DOHH2 (cell line): ENCODE results near the gene HOXD8.

Experiments used
- H3F3A ChIP-seq: fragments of 200-600 bp; sonication (generic), shearing (Covaris generic); 2 replicates; pipeline ENCODE4 v1.6.0; 2016; ENCODE audit warnings: antibody characterized with exemption, mild to moderate bottlenecking; ENCODE audit not compliant: control insufficient read depth, insufficient read depth
- H3K27ac ChIP-seq: fragments of 200-600 bp; sonication (generic); 2 replicates; pipeline ENCODE4 v1.5.1; 2014; ENCODE audit warnings: low read depth, mild to moderate bottlenecking, low read length, moderate library complexity
- H3K27me3 ChIP-seq: fragments of 200-600 bp; sonication (generic); 2 replicates; pipeline ENCODE4 v1.6.1; 2014; ENCODE audit warnings: mild to moderate bottlenecking, low read length, mixed read lengths; ENCODE audit not compliant: control insufficient read depth
- H3K36me3 ChIP-seq: fragments of 200-600 bp; sonication (generic); 2 replicates; pipeline ENCODE4 v1.6.1; 2014; ENCODE audit warnings: mild to moderate bottlenecking, low read length, moderate library complexity, mixed read lengths; ENCODE audit not compliant: control insufficient read depth
- H3K4me1 ChIP-seq: fragments of 200-600 bp; sonication (generic); 2 replicates; pipeline ENCODE4 v1.6.1; 2014; ENCODE audit warnings: mild to moderate bottlenecking, low read length, mixed read lengths; ENCODE audit not compliant: control insufficient read depth
- H3K4me2 ChIP-seq: fragments of 200-600 bp; sonication (generic); 2 replicates; pipeline ENCODE4 v1.6.0; 2014; ENCODE audit warnings: mild to moderate bottlenecking, low read length, moderate library complexity
- H3K4me3 ChIP-seq: fragments of 200-600 bp; sonication (generic); 2 replicates; pipeline ENCODE4 v1.5.1; 2014; ENCODE audit warnings: mild to moderate bottlenecking, low read length, mixed read lengths
- H3K79me2 ChIP-seq: fragments of 200-600 bp; sonication (generic); 2 replicates; pipeline ENCODE4 v1.6.1; 2014; ENCODE audit warnings: mild to moderate bottlenecking, low read length, mixed read lengths; ENCODE audit not compliant: control insufficient read depth
- H3K9me2 ChIP-seq: fragments of 200-600 bp; sonication (generic); replicated peaks from 2 replicates; pipeline ENCODE4 v1.6.1; 2014; ENCODE audit warnings: mild to moderate bottlenecking, low read length, mixed read lengths; ENCODE audit not compliant: control insufficient read depth
- H3K9me3 ChIP-seq: fragments of 200-600 bp; sonication (generic); 2 replicates; pipeline ENCODE4 v1.6.1; 2014; ENCODE audit warnings: antibody characterized with exemption, low read length, mixed read lengths; ENCODE audit not compliant: control insufficient read depth, insufficient read depth
- H4K20me1 ChIP-seq: fragments of 200-600 bp; sonication (generic); 2 replicates; pipeline ENCODE4 v1.6.0; 2014; ENCODE audit warnings: low read depth, mild to moderate bottlenecking, antibody characterized with exemption, low read length, moderate library complexity; ENCODE audit not compliant: control insufficient read depth, insufficient read depth
- EZH2phosphoT487 ChIP-seq: fragments of 200-600 bp; sonication (generic); IDR thresholded peaks from 2 replicates; pipeline ENCODE4 v1.6.1; 2017; ENCODE audit warnings: borderline replicate concordance, mild to moderate bottlenecking, antibody characterized with exemption, low read length, moderate library complexity, mixed read lengths
- TF ChIP-seq, protein P1 (sequence below): fragments of 200-600 bp; sonication (generic); IDR thresholded peaks from one replicate; pipeline ENCODE4 v1.5.1; 2014; ENCODE audit warnings: antibody characterized with exemption, mild to moderate bottlenecking, low read depth, low read length; ENCODE audit not compliant: poor library complexity, severe bottlenecking

The HOXD8 gene

DNA sequence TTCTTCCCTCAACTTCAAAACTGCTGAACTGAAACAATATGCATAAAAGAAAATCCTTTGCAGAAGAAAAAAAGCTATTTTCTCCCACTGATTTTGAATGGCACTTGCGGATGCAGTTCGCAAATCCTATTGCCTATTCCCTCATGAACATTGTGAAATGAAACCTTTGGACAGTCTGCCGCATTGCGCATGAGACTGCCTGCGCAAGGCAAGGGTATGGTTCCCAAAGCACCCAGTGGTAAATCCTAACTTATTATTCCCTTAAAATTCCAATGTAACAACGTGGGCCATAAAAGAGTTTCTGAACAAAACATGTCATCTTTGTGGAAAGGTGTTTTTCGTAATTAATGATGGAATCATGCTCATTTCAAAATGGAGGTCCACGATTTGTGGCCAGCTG lies 8.4 kb downstream of the HOXD8 start:
- Histone ChIP-seq H3K79me2 (no peaks in the 10 kb centered on the region), H3K9me2 (no peaks in the 10 kb centered on the region), H3K4me2 (no peak overlapping the region), H3K27me3 (peaks cover 8% of the 10 kb centered on the region; the same call in 1 of the 2 replicates), H3F3A (no peaks in the 10 kb centered on the region), H3K4me3 (no peak overlapping the region), H4K20me1 (no peaks in the 10 kb centered on the region), H3K9me3 (no peaks in the 10 kb centered on the region), H3K4me1 (peaks cover 3% of the 10 kb centered on the region; the same call in 1 of the 2 replicates), H3K36me3 (no peaks in the 10 kb centered on the region), H3K27ac (no peak overlapping the region)
- no peak for TF ChIP-seq EZH2phosphoT487
- TF ChIP-seq, protein P1, sequence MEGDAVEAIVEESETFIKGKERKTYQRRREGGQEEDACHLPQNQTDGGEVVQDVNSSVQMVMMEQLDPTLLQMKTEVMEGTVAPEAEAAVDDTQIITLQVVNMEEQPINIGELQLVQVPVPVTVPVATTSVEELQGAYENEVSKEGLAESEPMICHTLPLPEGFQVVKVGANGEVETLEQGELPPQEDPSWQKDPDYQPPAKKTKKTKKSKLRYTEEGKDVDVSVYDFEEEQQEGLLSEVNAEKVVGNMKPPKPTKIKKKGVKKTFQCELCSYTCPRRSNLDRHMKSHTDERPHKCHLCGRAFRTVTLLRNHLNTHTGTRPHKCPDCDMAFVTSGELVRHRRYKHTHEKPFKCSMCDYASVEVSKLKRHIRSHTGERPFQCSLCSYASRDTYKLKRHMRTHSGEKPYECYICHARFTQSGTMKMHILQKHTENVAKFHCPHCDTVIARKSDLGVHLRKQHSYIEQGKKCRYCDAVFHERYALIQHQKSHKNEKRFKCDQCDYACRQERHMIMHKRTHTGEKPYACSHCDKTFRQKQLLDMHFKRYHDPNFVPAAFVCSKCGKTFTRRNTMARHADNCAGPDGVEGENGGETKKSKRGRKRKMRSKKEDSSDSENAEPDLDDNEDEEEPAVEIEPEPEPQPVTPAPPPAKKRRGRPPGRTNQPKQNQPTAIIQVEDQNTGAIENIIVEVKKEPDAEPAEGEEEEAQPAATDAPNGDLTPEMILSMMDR, result no peak

DNA sequence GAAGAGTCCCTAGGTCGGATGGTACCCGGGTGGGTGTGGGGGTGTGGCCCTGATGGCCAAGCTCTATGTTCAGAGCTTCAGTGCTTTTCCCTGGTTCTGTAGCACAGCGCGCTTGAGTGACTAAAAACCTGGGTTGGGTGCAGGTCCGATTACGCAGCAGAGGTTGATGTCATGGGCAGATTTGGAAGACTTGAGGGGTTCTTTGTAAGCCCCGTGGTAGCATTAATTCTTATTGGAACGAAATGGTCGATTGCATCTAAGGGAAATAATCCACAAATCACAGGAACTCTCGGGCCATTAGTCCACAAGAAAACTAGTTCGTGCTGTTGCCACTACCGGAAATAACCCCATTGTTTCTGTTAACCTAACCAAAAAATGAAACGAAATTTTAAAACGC lies 9.0 kb downstream of the HOXD8 start:
- Histone ChIP-seq H3K4me1 (peaks cover 3% of the 10 kb centered on the region; the same call in 1 of the 2 replicates), H3K9me2 (no peaks in the 10 kb centered on the region), H3K4me3 (no peak overlapping the region), H3K4me2 (no peak overlapping the region), H3K9me3 (no peaks in the 10 kb centered on the region), H3K36me3 (no peaks in the 10 kb centered on the region), H3K79me2 (no peaks in the 10 kb centered on the region), H3K27ac (no peak overlapping the region), H4K20me1 (no peaks in the 10 kb centered on the region), H3K27me3 (peaks cover 8% of the 10 kb centered on the region; the same call in 1 of the 2 replicates), H3F3A (no peaks in the 10 kb centered on the region)
- no peak for TF ChIP-seq EZH2phosphoT487
- TF ChIP-seq, protein P1, result no peak

DNA sequence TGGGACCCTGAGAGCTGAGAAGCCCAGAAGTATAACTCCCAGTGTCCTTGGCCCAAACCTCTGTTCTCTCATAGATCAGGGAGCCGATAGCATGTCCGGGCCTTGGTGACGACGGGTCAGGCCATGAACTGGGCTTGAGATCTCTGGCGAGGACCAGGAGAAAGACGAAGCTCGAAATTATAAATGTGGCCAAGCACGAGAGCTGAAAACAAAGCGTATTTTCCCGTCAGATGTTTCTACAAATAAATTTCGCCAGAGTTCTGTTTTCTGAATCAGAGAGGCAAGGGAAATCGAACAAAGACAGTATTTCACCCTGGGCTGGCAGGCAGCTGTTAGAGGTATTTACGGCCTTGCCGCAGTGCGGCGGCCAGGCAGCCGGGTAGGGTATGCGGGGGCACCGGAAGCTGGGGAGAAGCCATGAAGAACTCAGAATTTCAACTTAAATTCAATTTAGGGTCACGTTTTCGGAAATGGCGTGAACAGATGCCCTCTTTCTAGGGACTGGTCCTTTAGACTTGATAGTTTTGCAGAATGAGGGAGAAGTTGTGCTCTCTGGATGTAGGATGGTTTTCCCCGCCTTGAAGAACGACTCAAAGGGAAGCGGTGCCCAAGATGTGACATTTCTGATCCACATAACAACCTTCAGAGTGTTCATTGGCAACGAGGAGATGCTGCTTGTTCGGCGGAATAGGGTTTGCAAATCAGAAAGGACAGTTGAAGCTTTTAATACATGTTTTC lies 9.6 kb downstream of the HOXD8 start:
- Histone ChIP-seq H4K20me1 (no peaks in the 10 kb centered on the region), H3K9me3 (no peaks in the 10 kb centered on the region), H3K4me3 (no peak overlapping the region), H3K27ac (no peak overlapping the region), H3K27me3 (peaks cover 6% of the 10 kb centered on the region; the same call in 1 of the 2 replicates), H3K4me2 (no peak overlapping the region), H3K79me2 (no peaks in the 10 kb centered on the region), H3F3A (no peaks in the 10 kb centered on the region), H3K36me3 (no peaks in the 10 kb centered on the region), H3K9me2 (no peaks in the 10 kb centered on the region), H3K4me1 (peaks cover 3% of the 10 kb centered on the region; the same call in 1 of the 2 replicates)
- TF ChIP-seq, protein P1, result no peak
- TF ChIP-seq EZH2phosphoT487, result no peak
